ENCODE measurements around the gene ACVR1. TPM values are rescaled to one million over a fixed set of nuclear protein-coding genes. Genes with fewer than 3 reads are reported as not detected.
"Not testable (repeated sequence)": the region's sequence is repeated elsewhere in the genome, so short reads cannot be mapped to it uniquely, and the experiment has no call there.

ACVR1 gene
- total RNA-seq, 1 donor from 2014 or later: 6.9 TPM

DNA sequence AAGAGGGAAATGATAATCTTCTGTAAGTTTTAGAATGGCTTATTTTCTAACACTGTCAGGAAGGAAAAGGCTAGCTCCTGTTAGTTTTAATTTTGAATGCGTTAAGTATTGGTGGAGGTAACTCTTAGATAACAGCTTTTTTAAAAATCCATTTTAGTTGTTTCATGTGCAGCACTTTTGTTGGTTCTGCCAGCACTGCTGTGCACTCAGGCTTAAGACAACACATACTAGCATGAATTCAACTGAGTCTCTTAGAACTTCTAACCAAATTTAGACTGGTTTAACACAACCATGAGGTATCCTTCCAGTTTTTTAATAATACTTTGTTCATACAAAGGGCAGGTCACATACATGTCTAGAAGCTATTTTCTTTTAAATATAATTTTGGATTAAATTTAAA is 42.4 kb downstream of the ACVR1 start:
- no peak for DNase-seq (ENCODE audit: low spot score in 2 of 2)
- Histone ChIP-seq H3K4me3 (no peak overlapping the region), H3K27me3 (no peaks in the 10 kb centered on the region), H3K27ac (no peak overlapping the region), H3K4me1 (peaks cover 3 to 38% of the 10 kb centered on the region in 2 donors), H3K9me3 (no peaks in the 10 kb centered on the region), H3K36me3 (no peaks in the 10 kb centered on the region)
- intact Hi-C loops (cut with DNase I): loop anchor here (2.0 kb wide), 1 partner anchor 47 kb away; no protein-coding TSS in a partner anchor
- TF ChIP-seq, protein P1, sequence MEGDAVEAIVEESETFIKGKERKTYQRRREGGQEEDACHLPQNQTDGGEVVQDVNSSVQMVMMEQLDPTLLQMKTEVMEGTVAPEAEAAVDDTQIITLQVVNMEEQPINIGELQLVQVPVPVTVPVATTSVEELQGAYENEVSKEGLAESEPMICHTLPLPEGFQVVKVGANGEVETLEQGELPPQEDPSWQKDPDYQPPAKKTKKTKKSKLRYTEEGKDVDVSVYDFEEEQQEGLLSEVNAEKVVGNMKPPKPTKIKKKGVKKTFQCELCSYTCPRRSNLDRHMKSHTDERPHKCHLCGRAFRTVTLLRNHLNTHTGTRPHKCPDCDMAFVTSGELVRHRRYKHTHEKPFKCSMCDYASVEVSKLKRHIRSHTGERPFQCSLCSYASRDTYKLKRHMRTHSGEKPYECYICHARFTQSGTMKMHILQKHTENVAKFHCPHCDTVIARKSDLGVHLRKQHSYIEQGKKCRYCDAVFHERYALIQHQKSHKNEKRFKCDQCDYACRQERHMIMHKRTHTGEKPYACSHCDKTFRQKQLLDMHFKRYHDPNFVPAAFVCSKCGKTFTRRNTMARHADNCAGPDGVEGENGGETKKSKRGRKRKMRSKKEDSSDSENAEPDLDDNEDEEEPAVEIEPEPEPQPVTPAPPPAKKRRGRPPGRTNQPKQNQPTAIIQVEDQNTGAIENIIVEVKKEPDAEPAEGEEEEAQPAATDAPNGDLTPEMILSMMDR (IDR thresholded peaks at IDR 0.05): no peak

DNA sequence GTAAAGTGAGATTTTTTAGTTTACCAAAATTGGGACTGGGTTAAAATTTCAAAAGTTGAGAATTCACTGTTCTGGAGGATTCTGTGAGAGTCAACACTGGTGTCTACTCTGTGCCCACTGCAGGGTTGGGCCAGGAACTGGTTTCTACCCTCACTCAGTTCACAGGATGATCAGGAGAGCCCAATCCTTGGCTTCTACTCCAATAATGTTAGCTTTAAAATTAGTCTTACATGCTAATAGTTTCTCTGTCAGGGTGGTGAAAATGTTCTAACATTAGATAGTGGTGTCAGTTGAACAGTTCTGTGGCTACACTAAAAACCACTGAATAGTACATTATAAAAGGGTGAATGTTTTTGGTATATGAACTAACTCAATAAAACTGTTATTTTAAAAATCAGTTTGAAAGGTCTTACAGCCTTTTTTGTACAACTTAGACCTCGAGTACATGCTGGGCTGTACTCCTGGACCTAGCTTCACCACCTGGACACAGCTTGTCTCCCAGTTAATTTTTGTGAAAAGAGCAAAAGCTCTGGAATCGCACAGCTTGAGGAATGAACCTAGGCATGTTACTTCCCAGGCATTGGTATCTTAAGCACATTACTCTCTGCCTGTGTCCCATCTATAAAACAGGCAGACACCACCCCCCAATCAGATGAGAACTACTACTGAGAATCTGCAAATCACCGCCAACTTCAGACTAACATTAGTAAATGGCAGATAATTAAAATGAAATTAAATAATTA is 44.4 kb downstream of the ACVR1 start:
- peaks cover 3 to 27% of the 10 kb centered on the region in 2 donors for H3K4me1 ChIP-seq
- H3K27ac ChIP-seq: peak overlapping the region; percentile 61 to 87
- DNase-seq (ENCODE audit: low spot score in 2 of 2): no peak
- H3K4me3 ChIP-seq: no peak overlapping the region
- intact Hi-C loops (cut with DNase I): loop anchor here (2.0 kb wide), 2 partner anchors 45 kb away; partner anchors contain the start of gene ACVR1
- H3K27me3 ChIP-seq: no peaks in the 10 kb centered on the region
- TF ChIP-seq, protein P1 (IDR thresholded peaks at IDR 0.05): no peak
- no peaks in the 10 kb centered on the region for H3K9me3 ChIP-seq
- H3K36me3 ChIP-seq: no peaks in the 10 kb centered on the region

- intact Hi-C loops (cut with DNase I): loop anchor here (2.0 kb wide), 1 partner anchor 46 kb away; the partner anchor contains the start of gene ACVR1
- no peaks in the 10 kb centered on the region for H3K36me3 ChIP-seq
- DNase-seq (ENCODE audit: low spot score in 2 of 2): peak in 1 of 2 donors; percentile 75
These were observed 45.2 kb downstream of the ACVR1 start for GRCh38 chr2:157830696-157831570.

DNA sequence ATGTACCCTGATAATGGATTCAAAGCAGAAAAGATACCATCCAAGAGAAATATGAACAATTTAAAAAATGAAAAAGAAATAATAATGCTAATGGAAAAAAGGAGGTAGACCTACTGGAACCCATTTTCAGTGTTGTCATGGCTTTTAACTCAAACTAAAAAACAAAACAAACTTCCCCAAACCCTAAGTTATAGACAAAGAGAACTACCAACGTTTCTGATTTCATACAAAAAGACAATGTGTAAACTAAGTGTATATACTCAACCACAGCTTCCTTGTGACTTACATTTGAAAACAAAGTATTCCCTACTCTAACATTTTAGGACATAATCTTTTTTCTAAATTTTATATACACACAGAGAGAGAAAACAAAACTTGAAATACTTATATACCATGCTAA is 45.9 kb downstream of the ACVR1 start:
- no peak for DNase-seq (ENCODE audit: low spot score in 2 of 2)
- Histone ChIP-seq H3K27ac (peak overlapping the region in 1 of 2 donors; percentile 87), H3K36me3 (no peaks in the 10 kb centered on the region), H3K27me3 (no peaks in the 10 kb centered on the region), H3K4me3 (no peak overlapping the region), H3K9me3 (no peaks in the 10 kb centered on the region), H3K4me1 (peaks cover 3 to 27% of the 10 kb centered on the region in 2 donors)
- TF ChIP-seq, protein P1 (IDR thresholded peaks at IDR 0.05): no peak
- intact Hi-C loops (cut with DNase I): loop anchor here (2.0 kb wide), 1 partner anchor 47 kb away; the partner anchor contains the start of gene ACVR1

More at GRCh38 chr2:157830696-157831570, 45.2 kb downstream of the ACVR1 start:
- Histone ChIP-seq H3K9me3 (no peaks in the 10 kb centered on the region), H3K4me3 (no peak overlapping the region), H3K27me3 (no peaks in the 10 kb centered on the region), H3K27ac (peak overlapping the region; percentile 61 to 87), H3K4me1 (peaks cover 3 to 27% of the 10 kb centered on the region in 2 donors)
- TF ChIP-seq, protein P1 (IDR thresholded peaks at IDR 0.05): no peak

DNA sequence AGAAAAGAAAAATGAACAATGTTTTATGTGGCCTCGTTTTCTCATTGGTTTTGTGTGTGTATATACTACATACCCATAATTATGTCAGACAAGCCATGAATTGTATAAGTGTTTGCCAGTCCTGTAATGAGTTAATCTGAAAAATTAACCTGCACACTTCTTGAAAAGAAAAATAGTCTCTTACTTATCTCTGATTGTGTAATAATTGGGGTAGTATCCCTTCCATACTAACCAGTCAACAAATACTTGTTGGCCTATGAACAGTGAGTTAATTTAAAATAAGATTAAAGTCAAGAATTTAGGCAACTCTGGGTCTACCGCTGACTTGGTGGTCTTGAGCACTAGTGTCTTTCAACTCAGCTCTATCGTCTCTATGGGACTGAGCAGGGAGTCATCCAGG is 48.8 kb downstream of the ACVR1 start:
- TF ChIP-seq, protein P1 (IDR thresholded peaks at IDR 0.05): no peak
- DNase-seq (ENCODE audit: low spot score in 2 of 2): no peak
- Histone ChIP-seq H3K4me3 (no peak overlapping the region), H3K27me3 (no peaks in the 10 kb centered on the region), H3K4me1 (peaks cover 3 to 14% of the 10 kb centered on the region in 2 donors), H3K36me3 (no peaks in the 10 kb centered on the region), H3K9me3 (no peaks in the 10 kb centered on the region), H3K27ac (no peak overlapping the region)
- intact Hi-C loops (cut with DNase I): no loop called here

- H3K36me3 ChIP-seq; H3K4me3 ChIP-seq; H3K27ac ChIP-seq; DNase-seq (ENCODE audit: low spot score in 2 of 2); intact Hi-C loops (cut with DNase I); H3K27me3 ChIP-seq; H3K9me3 ChIP-seq; H3K4me1 ChIP-seq: not testable (repeated sequence)
These were observed 49.5 kb downstream of the ACVR1 start for GRCh38 chr2:157826644-157827043.
